Measurements from ENCODE around the gene NTM. TPM values are rescaled to one million over a fixed set of nuclear protein-coding genes. Genes with fewer than 3 reads are reported as not detected.

NTM gene
- polyA plus RNA-seq, 2 donors: 0.24 to 1.1 TPM

GRCh38 chr11:131544591-131544990 is 174.2 kb downstream of the NTM start:
- 43 to 45% methylated on average over 9 of the region's 9 CpGs for WGBS, 2 donors

GRCh38 chr11:131546218-131546895 is 175.9 kb downstream of the NTM start:
- Histone ChIP-seq H3K4me1 (ENCODE audit: control insufficient read depth in 2 of 2, insufficient read depth in 2 of 2, low read length in 1 of 2) (no peaks in the 10 kb centered on the region), H3K27ac (ENCODE audit: low read depth in 2 of 2, low read length in 1 of 2) (no peak overlapping the region), H3K4me3 (ENCODE audit: low read depth in 1 of 2, low read length in 2 of 2) (no peak overlapping the region), H3K9me3 (ENCODE audit: control insufficient read depth in 2 of 2, insufficient read depth in 1 of 2, low read depth in 1 of 2, low read length in 1 of 2) (peaks cover 0 to 2% of the 10 kb centered on the region in 2 donors), H3K36me3 (ENCODE audit: control insufficient read depth in 2 of 2, insufficient read depth in 2 of 2, low read length in 1 of 2) (no peaks in the 10 kb centered on the region), H3K27me3 (ENCODE audit: control insufficient read depth in 1 of 2, insufficient read depth in 2 of 2, low read length in 2 of 2) (no peaks in the 10 kb centered on the region)
- 46 to 48% methylated on average over 10 of the region's 10 CpGs for WGBS, 2 donors

More at GRCh38 chr11:131544591-131544990, 174.2 kb downstream of the NTM start:
- H3K36me3 ChIP-seq (ENCODE audit: control insufficient read depth in 2 of 2, insufficient read depth in 2 of 2, low read length in 1 of 2): no peaks in the 10 kb centered on the region
- no peak overlapping the region for H3K27ac ChIP-seq (ENCODE audit: low read depth in 2 of 2, low read length in 1 of 2)
- H3K9me3 ChIP-seq (ENCODE audit: control insufficient read depth in 2 of 2, insufficient read depth in 1 of 2, low read depth in 1 of 2, low read length in 1 of 2): peaks cover 0 to 2% of the 10 kb centered on the region in 2 donors
- no peak overlapping the region for H3K4me3 ChIP-seq (ENCODE audit: low read depth in 1 of 2, low read length in 2 of 2)
- no peaks in the 10 kb centered on the region for H3K27me3 ChIP-seq (ENCODE audit: control insufficient read depth in 1 of 2, insufficient read depth in 2 of 2, low read length in 2 of 2)
- no peaks in the 10 kb centered on the region for H3K4me1 ChIP-seq (ENCODE audit: control insufficient read depth in 2 of 2, insufficient read depth in 2 of 2, low read length in 1 of 2)

GRCh38 chr11:131549099-131549498 is 178.7 kb downstream of the NTM start:
- Histone ChIP-seq H3K4me3 (ENCODE audit: low read depth in 1 of 2, low read length in 2 of 2) (no peak overlapping the region), H3K27me3 (ENCODE audit: control insufficient read depth in 1 of 2, insufficient read depth in 2 of 2, low read length in 2 of 2) (no peaks in the 10 kb centered on the region)
- WGBS, 2 donors: 90 to 93% methylated on average over 2 of the region's 2 CpGs

GRCh38 chr11:131549770-131550169 is 179.4 kb downstream of the NTM start:
- H3K4me3 ChIP-seq (ENCODE audit: low read depth in 1 of 2, low read length in 2 of 2): no peak overlapping the region
- no peaks in the 10 kb centered on the region for H3K36me3 ChIP-seq (ENCODE audit: control insufficient read depth in 2 of 2, insufficient read depth in 2 of 2, low read length in 1 of 2)
- H3K27me3 ChIP-seq (ENCODE audit: control insufficient read depth in 1 of 2, insufficient read depth in 2 of 2, low read length in 2 of 2): no peaks in the 10 kb centered on the region
- WGBS, 2 donors: 42 to 54% methylated on average over 8 of the region's 8 CpGs
- H3K27ac ChIP-seq (ENCODE audit: low read depth in 2 of 2, low read length in 1 of 2): no peak overlapping the region
- no peaks in the 10 kb centered on the region for H3K9me3 ChIP-seq (ENCODE audit: control insufficient read depth in 2 of 2, insufficient read depth in 1 of 2, low read depth in 1 of 2, low read length in 1 of 2)
- H3K4me1 ChIP-seq (ENCODE audit: control insufficient read depth in 2 of 2, insufficient read depth in 2 of 2, low read length in 1 of 2): no peaks in the 10 kb centered on the region

More at GRCh38 chr11:131549099-131549498, 178.7 kb downstream of the NTM start:
- H3K4me1 ChIP-seq (ENCODE audit: control insufficient read depth in 2 of 2, insufficient read depth in 2 of 2, low read length in 1 of 2): no peaks in the 10 kb centered on the region
- no peaks in the 10 kb centered on the region for H3K36me3 ChIP-seq (ENCODE audit: control insufficient read depth in 2 of 2, insufficient read depth in 2 of 2, low read length in 1 of 2)
- no peaks in the 10 kb centered on the region for H3K9me3 ChIP-seq (ENCODE audit: control insufficient read depth in 2 of 2, insufficient read depth in 1 of 2, low read depth in 1 of 2, low read length in 1 of 2)
- H3K27ac ChIP-seq (ENCODE audit: low read depth in 2 of 2, low read length in 1 of 2): no peak overlapping the region

GRCh38 chr11:131560287-131560686 is 189.9 kb downstream of the NTM start:
- Histone ChIP-seq H3K4me1 (ENCODE audit: control insufficient read depth in 2 of 2, insufficient read depth in 2 of 2, low read length in 1 of 2) (no peaks in the 10 kb centered on the region), H3K9me3 (ENCODE audit: control insufficient read depth in 2 of 2, insufficient read depth in 1 of 2, low read depth in 1 of 2, low read length in 1 of 2) (no peaks in the 10 kb centered on the region)

GRCh38 chr11:131561501-131561900 is 191.1 kb downstream of the NTM start:
- Histone ChIP-seq H3K4me1 (ENCODE audit: control insufficient read depth in 2 of 2, insufficient read depth in 2 of 2, low read length in 1 of 2) (no peaks in the 10 kb centered on the region), H3K27ac (ENCODE audit: low read depth in 2 of 2, low read length in 1 of 2) (no peak overlapping the region), H3K36me3 (ENCODE audit: control insufficient read depth in 2 of 2, insufficient read depth in 2 of 2, low read length in 1 of 2) (no peaks in the 10 kb centered on the region), H3K27me3 (ENCODE audit: control insufficient read depth in 1 of 2, insufficient read depth in 2 of 2, low read length in 2 of 2) (no peaks in the 10 kb centered on the region), H3K9me3 (ENCODE audit: control insufficient read depth in 2 of 2, insufficient read depth in 1 of 2, low read depth in 1 of 2, low read length in 1 of 2) (peaks cover 0 to 3% of the 10 kb centered on the region in 2 donors), H3K4me3 (ENCODE audit: low read depth in 1 of 2, low read length in 2 of 2) (no peak overlapping the region)
- 50 to 56% methylated on average over 4 of the region's 4 CpGs for WGBS, 2 donors

More at GRCh38 chr11:131560287-131560686, 189.9 kb downstream of the NTM start:
- Histone ChIP-seq H3K36me3 (ENCODE audit: control insufficient read depth in 2 of 2, insufficient read depth in 2 of 2, low read length in 1 of 2) (no peaks in the 10 kb centered on the region), H3K27me3 (ENCODE audit: control insufficient read depth in 1 of 2, insufficient read depth in 2 of 2, low read length in 2 of 2) (no peaks in the 10 kb centered on the region), H3K27ac (ENCODE audit: low read depth in 2 of 2, low read length in 1 of 2) (no peak overlapping the region), H3K4me3 (ENCODE audit: low read depth in 1 of 2, low read length in 2 of 2) (no peak overlapping the region)
- WGBS, 2 donors: 64 to 78% methylated on average over 4 of the region's 4 CpGs

GRCh38 chr11:131561972-131562371 is 191.6 kb downstream of the NTM start:
- WGBS, 2 donors: 52 to 60% methylated on average over 5 of the region's 5 CpGs
- Histone ChIP-seq H3K9me3 (ENCODE audit: control insufficient read depth in 2 of 2, insufficient read depth in 1 of 2, low read depth in 1 of 2, low read length in 1 of 2) (peaks cover 0 to 3% of the 10 kb centered on the region in 2 donors), H3K27me3 (ENCODE audit: control insufficient read depth in 1 of 2, insufficient read depth in 2 of 2, low read length in 2 of 2) (no peaks in the 10 kb centered on the region), H3K27ac (ENCODE audit: low read depth in 2 of 2, low read length in 1 of 2) (no peak overlapping the region), H3K36me3 (ENCODE audit: control insufficient read depth in 2 of 2, insufficient read depth in 2 of 2, low read length in 1 of 2) (no peaks in the 10 kb centered on the region), H3K4me1 (ENCODE audit: control insufficient read depth in 2 of 2, insufficient read depth in 2 of 2, low read length in 1 of 2) (no peaks in the 10 kb centered on the region), H3K4me3 (ENCODE audit: low read depth in 1 of 2, low read length in 2 of 2) (no peak overlapping the region)

GRCh38 chr11:131568318-131568717 is 197.9 kb downstream of the NTM start:
- Histone ChIP-seq H3K36me3 (ENCODE audit: control insufficient read depth in 2 of 2, insufficient read depth in 2 of 2, low read length in 1 of 2) (no peaks in the 10 kb centered on the region), H3K4me3 (ENCODE audit: low read depth in 1 of 2, low read length in 2 of 2) (no peak overlapping the region), H3K9me3 (ENCODE audit: control insufficient read depth in 2 of 2, insufficient read depth in 1 of 2, low read depth in 1 of 2, low read length in 1 of 2) (peaks cover 0 to 3% of the 10 kb centered on the region in 2 donors), H3K27ac (ENCODE audit: low read depth in 2 of 2, low read length in 1 of 2) (no peak overlapping the region), H3K4me1 (ENCODE audit: control insufficient read depth in 2 of 2, insufficient read depth in 2 of 2, low read length in 1 of 2) (no peaks in the 10 kb centered on the region), H3K27me3 (ENCODE audit: control insufficient read depth in 1 of 2, insufficient read depth in 2 of 2, low read length in 2 of 2) (no peaks in the 10 kb centered on the region)
- 78 to 84% methylated on average over 1 of the region's 1 CpG for WGBS, 2 donors

GRCh38 chr11:131571571-131571970 is 201.2 kb downstream of the NTM start:
- no peak overlapping the region for H3K27ac ChIP-seq (ENCODE audit: low read depth in 2 of 2, low read length in 1 of 2)
- H3K9me3 ChIP-seq (ENCODE audit: control insufficient read depth in 2 of 2, insufficient read depth in 1 of 2, low read depth in 1 of 2, low read length in 1 of 2): no peaks in the 10 kb centered on the region
- H3K27me3 ChIP-seq (ENCODE audit: control insufficient read depth in 1 of 2, insufficient read depth in 2 of 2, low read length in 2 of 2): no peaks in the 10 kb centered on the region
- no peak overlapping the region for H3K4me3 ChIP-seq (ENCODE audit: low read depth in 1 of 2, low read length in 2 of 2)
- no peaks in the 10 kb centered on the region for H3K4me1 ChIP-seq (ENCODE audit: control insufficient read depth in 2 of 2, insufficient read depth in 2 of 2, low read length in 1 of 2)
- WGBS, 2 donors: 33 to 45% methylated on average over 4 of the region's 4 CpGs
- H3K36me3 ChIP-seq (ENCODE audit: control insufficient read depth in 2 of 2, insufficient read depth in 2 of 2, low read length in 1 of 2): no peaks in the 10 kb centered on the region

GRCh38 chr11:131572423-131572822 is 202.0 kb downstream of the NTM start:
- WGBS, 2 donors: 68 to 69% methylated on average over 7 of the region's 7 CpGs
- no peaks in the 10 kb centered on the region for H3K4me1 ChIP-seq (ENCODE audit: control insufficient read depth in 2 of 2, insufficient read depth in 2 of 2, low read length in 1 of 2)
- no peaks in the 10 kb centered on the region for H3K36me3 ChIP-seq (ENCODE audit: control insufficient read depth in 2 of 2, insufficient read depth in 2 of 2, low read length in 1 of 2)
- H3K27me3 ChIP-seq (ENCODE audit: control insufficient read depth in 1 of 2, insufficient read depth in 2 of 2, low read length in 2 of 2): no peaks in the 10 kb centered on the region
- H3K9me3 ChIP-seq (ENCODE audit: control insufficient read depth in 2 of 2, insufficient read depth in 1 of 2, low read depth in 1 of 2, low read length in 1 of 2): no peaks in the 10 kb centered on the region
- no peak overlapping the region for H3K4me3 ChIP-seq (ENCODE audit: low read depth in 1 of 2, low read length in 2 of 2)
- H3K27ac ChIP-seq (ENCODE audit: low read depth in 2 of 2, low read length in 1 of 2): no peak overlapping the region
